HepG2 (cell line): ENCODE results near the gene CAMTA1. TPM values are rescaled to one million over a fixed set of nuclear protein-coding genes. Genes with fewer than 3 reads are reported as not detected.

Experiments used
- ATAC-seq: fragments of 200-7000 bp; cut with Tn5 transposase; 3 replicates; pipeline ENCODE4 v1.9.1; 2020; ENCODE audit warnings: mild to moderate bottlenecking, moderate library complexity
- BruUV-seq: library from RNA; stranded (reverse); fragments of 400-500 nt; replicated peaks from 2 replicates; lab custom pipeline; 2021; lab: Mats Ljungman, UMichigan
- CTCF ChIA-PET: fragments of 300-600 bp; formaldehyde crosslinking; extraction: SDS; loops from one replicate; lab custom pipeline; 2021; ENCODE audit warnings: low total read pairs, inconsistent platforms, low intra/inter-chr PET ratio; lab: Yijun Ruan, JAX
- POLR2A ChIA-PET: fragments of 350-600 bp; sonication (Branson Sonifier 250); formaldehyde crosslinking; loops from one replicate; lab custom pipeline; 2020; ENCODE audit warnings: antibody characterized with exemption, inconsistent platforms; lab: Yijun Ruan, JAX
- DNase-seq: peaks from one replicate; pipeline ENCODE4 v3.0.0-alpha.2; 2015; ENCODE audit warnings: low spot score
- FAIRE-seq: peaks from 3 replicates; lab custom pipeline; 2011; peaks lifted over from hg19 to GRCh38; lab: Jason Lieb, UNC
- H2AFZ ChIP-seq: one replicate; pipeline ENCODE4 v1.6.1; 2011; ENCODE audit warnings: low read length, inconsistent platforms
- H3K27ac ChIP-seq: fragments of 300-600 bp; 3 replicates; pipeline ENCODE4 v1.8.0; 2011; ENCODE audit warnings: mixed run types, mild to moderate bottlenecking, mixed read lengths, low read length, inconsistent platforms; ENCODE audit not compliant: insufficient read depth; ENCODE audit errors: extremely low read length
- H3K27me3 ChIP-seq, 2 experiments: fragments of 200-600 bp in 1 of 2; 2 replicates in 1 of 2; 3 replicates in 1 of 2; pipeline versions ENCODE4 v1.6.0 to v1.8.0; 2011; ENCODE audit warnings: low read length in 2 of 2, mild to moderate bottlenecking in 2 of 2, moderate library complexity in 2 of 2, inconsistent platforms in 1 of 2; ENCODE audit not compliant: insufficient read depth in 2 of 2, control insufficient read depth in 1 of 2
- H3K36me3 ChIP-seq, 2 experiments: fragments of 200-600 bp in 1 of 2; replicated peaks in 1 of 2; 2 replicates in 1 of 2; 3 replicates in 1 of 2; pipeline versions ENCODE4 v1.5.1 to v1.8.0; 2011; ENCODE audit warnings: low read length in 2 of 2, inconsistent platforms in 1 of 2; ENCODE audit not compliant: insufficient read depth in 2 of 2, control insufficient read depth in 1 of 2
- H3K4me1 ChIP-seq: 2 replicates; pipeline ENCODE4 v1.5.1; 2012; ENCODE audit warnings: low read length, inconsistent platforms; ENCODE audit not compliant: insufficient read depth
- H3K4me2 ChIP-seq: 2 replicates; pipeline ENCODE4 v1.6.0; 2011; ENCODE audit warnings: low read depth, low read length, inconsistent platforms
- H3K4me3 ChIP-seq, 3 experiments: fragments of 200-600 bp in 1 of 3; sonication (generic), shearing (Covaris generic) in 1 of 3; replicated peaks in 1 of 3; 2 replicates each; pipeline ENCODE4 v1.5.1; 2011 to 2016; ENCODE audit warnings: low read length in 3 of 3, inconsistent platforms in 2 of 3, low read depth in 2 of 3, mild to moderate bottlenecking in 2 of 3, control low read depth in 1 of 3, mixed read lengths in 1 of 3; ENCODE audit not compliant: insufficient read depth in 1 of 3
- H3K79me2 ChIP-seq: one replicate; pipeline ENCODE4 v1.6.1; 2011; ENCODE audit warnings: low read length, inconsistent platforms; ENCODE audit not compliant: insufficient read depth
- H3K9ac ChIP-seq: 2 replicates; pipeline ENCODE4 v1.6.0; 2011; ENCODE audit warnings: mild to moderate bottlenecking, low read depth, low read length, inconsistent platforms; ENCODE audit not compliant: insufficient read depth
- H3K9me3 ChIP-seq: 2 replicates; pipeline ENCODE4 v1.5.1; 2012; ENCODE audit warnings: mild to moderate bottlenecking, low read length
- H4K20me1 ChIP-seq: 2 replicates; pipeline ENCODE4 v1.6.0; 2011; ENCODE audit warnings: inconsistent platforms, mild to moderate bottlenecking, low read length, moderate library complexity; ENCODE audit not compliant: insufficient read depth
- ARNT2 ChIP-seq: sonication (generic); formaldehyde crosslinking; IDR thresholded peaks from 2 replicates; pipeline ENCODE4 v1.8.0; 2022; ENCODE audit warnings: mild to moderate bottlenecking, low read depth, missing genetic modification reagents, moderate library complexity
- DPF2 ChIP-seq: sonication (generic); formaldehyde crosslinking; IDR thresholded peaks from 2 replicates; pipeline ENCODE4 v1.4.0; 2020; ENCODE audit warnings: mild to moderate bottlenecking, low read depth, missing genetic modification reagents, borderline replicate concordance
- FOXA3 ChIP-seq: IDR thresholded peaks from 2 replicates; pipeline ENCODE4 v1.6.1; 2016; ENCODE audit warnings: missing genetic modification reagents, missing compliant biosample characterization
- KMT2B ChIP-seq: IDR thresholded peaks from 2 replicates; pipeline ENCODE4 v1.6.1; 2016; ENCODE audit warnings: missing genetic modification reagents, missing compliant biosample characterization
- WGBS: methylation state at CpG from one replicate; pipeline ENCODE4 v1.1.6; 2017; ENCODE audit warnings: low lambda C conversion rate; 5-methylcytosine and 5-hydroxymethylcytosine counted together
- in situ Hi-C: cut with HindIII; loops from 2 replicates; pipeline ENCODE4 v1.10.0; 2017; ENCODE audit warnings: low pct_unique_long_range_greater_than_20kb; ENCODE audit not compliant: extremely low pct_ligation_motif_present
- intact Hi-C: fragments of 100-400 bp; cut with micrococcal nuclease; formaldehyde crosslinking; loops from one replicate; pipeline ENCODE4 v1.10.0; 2022; ENCODE audit not compliant: unreplicated experiment
- polyA plus RNA-seq, 8 experiments: library from polyadenylated mRNA; depleted of rRNA in 3 of 8; stranded (reverse) in 7 of 8; unstranded in 1 of 8; fragments of >200 nt; fragmentation: Illumina TruSeq in 4 of 8; extraction: Trizol in 4 of 8; gene quantifications; 2 replicates each; pipeline versions ENCODE4 v1.2.1 to v1.2.3, GENCODE V29; 2011 to 2016; ENCODE audit warnings: low read depth in 4 of 8, missing spikeins in 1 of 8, mixed read lengths in 1 of 8; ENCODE audit not compliant: insufficient read depth in 1 of 8
- total RNA-seq, 5 experiments: library from RNA; depleted of rRNA; stranded (reverse); fragments of >200 nt; fragmentation: Illumina TruSeq; extraction: Trizol; gene quantifications; 2 replicates each; pipeline ENCODE4 v1.2.3, GENCODE V29; 2016; ENCODE audit warnings: low read depth in 1 of 5
- TF ChIP-seq, protein P1 (sequence below): sonication (generic); formaldehyde crosslinking; IDR thresholded peaks from 2 replicates; pipeline ENCODE4 v1.5.0; 2020; ENCODE audit warnings: missing genetic modification reagents, mild to moderate bottlenecking, borderline replicate concordance
- TF ChIP-seq, protein P2 (sequence below): sonication (generic); formaldehyde crosslinking; IDR thresholded peaks from 2 replicates; pipeline ENCODE4 v1.5.1; 2020; ENCODE audit warnings: mild to moderate bottlenecking, missing genetic modification reagents

The CAMTA1 gene
- total and polyA plus RNA-seq, 2 of the 13 experiments (the other 11 are each of a cell fraction or from before 2014, with no cell fraction given) = 25.0 to 36.4 TPM

DNA sequence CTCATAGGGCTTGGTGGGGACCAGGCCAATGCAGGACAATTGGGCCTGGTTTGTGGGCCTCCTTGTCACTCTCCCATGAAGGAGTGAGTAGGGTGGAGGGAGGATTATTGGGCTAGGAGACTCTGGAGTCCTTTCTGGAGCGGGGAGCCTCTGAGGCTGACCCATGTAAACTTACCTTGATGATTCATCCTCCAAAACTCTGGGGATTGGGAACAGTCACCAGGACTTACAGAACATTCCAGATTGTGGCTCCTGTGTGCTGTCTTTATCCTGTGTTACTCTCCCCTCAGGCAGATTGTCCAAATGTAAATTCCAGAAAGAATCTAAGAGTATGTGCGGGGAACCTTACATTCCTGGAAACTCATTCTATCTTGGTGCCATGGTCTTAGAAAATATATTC lies 197.6 kb downstream of the CAMTA1 start:
- H3K9me3 ChIP-seq = no peaks in the 10 kb centered on the region
- WGBS = 22% methylated on average over 2 of the region's 2 CpGs
- no peak overlapping the region for H3K4me2 ChIP-seq
- H3K9ac ChIP-seq = no peak overlapping the region
- DNase-seq = no peak
- no peaks in the 10 kb centered on the region for H3K79me2 ChIP-seq
- POLR2A ChIA-PET = no interaction called here
- no peak for ATAC-seq
- peaks cover 0 to 28% of the 10 kb centered on the region in 2 experiments; a peak in 4 of 5 replicates for H3K27me3 ChIP-seq
- no peak overlapping the region for H2AFZ ChIP-seq
- CTCF ChIA-PET = no interaction called here
- H3K4me3 ChIP-seq = no peak overlapping the region
- TF ChIP-seq, protein P1, sequence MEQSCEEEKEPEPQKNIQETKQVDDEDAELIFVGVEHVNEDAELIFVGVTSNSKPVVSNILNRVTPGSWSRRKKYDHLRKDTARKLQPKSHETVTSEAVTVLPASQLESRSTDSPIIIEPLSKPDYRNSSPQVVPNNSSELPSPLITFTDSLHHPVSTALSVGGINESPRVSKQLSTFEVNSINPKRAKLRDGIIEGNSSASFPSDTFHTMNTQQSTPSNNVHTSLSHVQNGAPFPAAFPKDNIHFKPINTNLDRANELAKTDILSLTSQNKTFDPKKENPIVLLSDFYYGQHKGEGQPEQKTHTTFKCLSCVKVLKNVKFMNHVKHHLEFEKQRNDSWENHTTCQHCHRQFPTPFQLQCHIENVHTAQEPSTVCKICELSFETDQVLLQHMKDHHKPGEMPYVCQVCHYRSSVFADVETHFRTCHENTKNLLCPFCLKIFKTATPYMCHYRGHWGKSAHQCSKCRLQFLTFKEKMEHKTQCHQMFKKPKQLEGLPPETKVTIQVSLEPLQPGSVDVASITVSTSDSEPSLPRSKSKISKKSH (CRISPR knock-in tag) = no peak
- no peak for TF ChIP-seq ARNT2 (CRISPR knock-in tag)
- TF ChIP-seq DPF2 (CRISPR knock-in tag) = no peak
- no peak for TF ChIP-seq KMT2B (CRISPR knock-in tag)
- TF ChIP-seq, protein P2, sequence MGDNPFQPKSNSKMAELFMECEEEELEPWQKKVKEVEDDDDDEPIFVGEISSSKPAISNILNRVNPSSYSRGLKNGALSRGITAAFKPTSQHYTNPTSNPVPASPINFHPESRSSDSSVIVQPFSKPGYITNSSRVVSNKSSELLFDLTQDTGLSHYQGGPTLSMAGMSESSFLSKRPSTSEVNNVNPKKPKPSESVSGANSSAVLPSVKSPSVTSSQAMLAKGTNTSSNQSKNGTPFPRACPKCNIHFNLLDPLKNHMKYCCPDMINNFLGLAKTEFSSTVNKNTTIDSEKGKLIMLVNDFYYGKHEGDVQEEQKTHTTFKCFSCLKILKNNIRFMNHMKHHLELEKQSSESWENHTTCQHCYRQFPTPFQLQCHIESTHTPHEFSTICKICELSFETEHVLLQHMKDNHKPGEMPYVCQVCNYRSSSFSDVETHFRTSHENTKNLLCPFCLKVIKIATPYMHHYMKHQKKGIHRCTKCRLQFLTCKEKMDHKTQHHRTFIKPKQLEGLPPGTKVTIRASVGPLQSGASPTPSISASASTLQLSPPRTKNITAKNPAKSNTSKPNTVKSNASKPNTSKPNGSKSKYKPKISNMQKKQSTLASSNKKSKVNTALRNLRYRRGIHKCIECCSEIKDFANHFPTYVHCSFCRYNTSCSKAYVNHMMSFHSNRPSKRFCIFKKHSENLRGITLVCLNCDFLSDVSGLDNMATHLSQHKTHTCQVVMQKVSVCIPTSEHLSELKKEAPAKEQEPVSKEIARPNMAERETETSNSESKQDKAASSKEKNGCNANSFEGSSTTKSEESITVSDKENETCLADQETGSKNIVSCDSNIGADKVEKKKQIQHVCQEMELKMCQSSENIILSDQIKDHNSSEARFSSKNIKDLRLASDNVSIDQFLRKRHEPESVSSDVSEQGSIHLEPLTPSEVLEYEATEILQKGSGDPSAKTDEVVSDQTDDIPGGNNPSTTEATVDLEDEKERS = no peak
- no peak for TF ChIP-seq FOXA3
- in situ Hi-C loops (no loop called here), intact Hi-C loops (no loop called here)
- FAIRE-seq = no peak
- no peaks in the 10 kb centered on the region for H4K20me1 ChIP-seq
- no peak overlapping the region for H3K27ac ChIP-seq
- no TSS peak for BruUV-seq
- no peaks in the 10 kb centered on the region for H3K4me1 ChIP-seq
- H3K36me3 ChIP-seq = no peaks in the 10 kb centered on the region
